ENCODE data around the gene DCHS2.

DNA sequence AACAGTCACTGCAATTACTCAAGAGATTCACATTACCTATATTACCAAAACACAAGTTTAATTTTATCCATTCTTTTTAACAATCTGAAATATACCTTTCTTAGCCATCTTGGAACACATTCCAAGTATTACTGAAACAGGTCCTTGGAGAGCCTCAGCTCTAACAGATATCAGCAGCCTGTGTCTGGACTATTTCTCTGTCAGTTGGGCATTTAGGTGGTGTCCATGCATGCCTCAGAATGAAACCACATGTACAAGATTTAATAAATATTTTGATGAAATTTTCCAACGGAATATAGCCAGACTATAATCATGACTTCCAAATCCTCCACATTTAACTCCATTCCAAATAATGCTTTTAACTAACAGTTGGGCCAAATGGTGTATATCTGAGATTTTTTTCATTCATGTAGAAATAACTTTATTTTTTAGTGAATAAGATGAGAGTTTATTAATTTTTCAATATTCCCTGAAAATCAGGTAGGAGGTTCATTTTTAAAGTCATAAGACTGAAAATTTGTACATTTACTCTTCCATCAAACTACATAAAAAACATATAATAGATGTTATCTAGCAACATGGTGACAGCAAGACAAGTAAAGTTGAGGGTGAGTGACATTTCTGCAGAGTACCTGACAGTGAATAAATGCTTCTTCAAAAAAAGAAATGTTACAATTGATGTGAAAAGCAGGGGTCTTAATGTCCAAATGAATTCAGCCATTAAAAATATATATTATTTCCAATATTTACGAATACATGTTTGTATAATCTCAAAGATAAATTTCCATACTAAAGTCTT lies 174.2 kb downstream of the DCHS2 start:
- TF ChIP-seq, protein P1, sequence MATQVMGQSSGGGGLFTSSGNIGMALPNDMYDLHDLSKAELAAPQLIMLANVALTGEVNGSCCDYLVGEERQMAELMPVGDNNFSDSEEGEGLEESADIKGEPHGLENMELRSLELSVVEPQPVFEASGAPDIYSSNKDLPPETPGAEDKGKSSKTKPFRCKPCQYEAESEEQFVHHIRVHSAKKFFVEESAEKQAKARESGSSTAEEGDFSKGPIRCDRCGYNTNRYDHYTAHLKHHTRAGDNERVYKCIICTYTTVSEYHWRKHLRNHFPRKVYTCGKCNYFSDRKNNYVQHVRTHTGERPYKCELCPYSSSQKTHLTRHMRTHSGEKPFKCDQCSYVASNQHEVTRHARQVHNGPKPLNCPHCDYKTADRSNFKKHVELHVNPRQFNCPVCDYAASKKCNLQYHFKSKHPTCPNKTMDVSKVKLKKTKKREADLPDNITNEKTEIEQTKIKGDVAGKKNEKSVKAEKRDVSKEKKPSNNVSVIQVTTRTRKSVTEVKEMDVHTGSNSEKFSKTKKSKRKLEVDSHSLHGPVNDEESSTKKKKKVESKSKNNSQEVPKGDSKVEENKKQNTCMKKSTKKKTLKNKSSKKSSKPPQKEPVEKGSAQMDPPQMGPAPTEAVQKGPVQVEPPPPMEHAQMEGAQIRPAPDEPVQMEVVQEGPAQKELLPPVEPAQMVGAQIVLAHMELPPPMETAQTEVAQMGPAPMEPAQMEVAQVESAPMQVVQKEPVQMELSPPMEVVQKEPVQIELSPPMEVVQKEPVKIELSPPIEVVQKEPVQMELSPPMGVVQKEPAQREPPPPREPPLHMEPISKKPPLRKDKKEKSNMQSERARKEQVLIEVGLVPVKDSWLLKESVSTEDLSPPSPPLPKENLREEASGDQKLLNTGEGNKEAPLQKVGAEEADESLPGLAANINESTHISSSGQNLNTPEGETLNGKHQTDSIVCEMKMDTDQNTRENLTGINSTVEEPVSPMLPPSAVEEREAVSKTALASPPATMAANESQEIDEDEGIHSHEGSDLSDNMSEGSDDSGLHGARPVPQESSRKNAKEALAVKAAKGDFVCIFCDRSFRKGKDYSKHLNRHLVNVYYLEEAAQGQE (IDR thresholded peaks at IDR 0.05; ENCODE audit: insufficient read depth in 1 of 2, low read depth in 2 of 2, low read length in 2 of 2) = no peak
- no peak for TF ChIP-seq POLR2AphosphoS5 (IDR thresholded peaks at IDR 0.05; ENCODE audit: low read depth, low read length)
- no peak for TF ChIP-seq FOXP2 (optimal IDR thresholded peaks at IDR 0.05; ENCODE audit: borderline replicate concordance, extremely low read depth, extremely low read length, insufficient read depth)
